CD4-positive, alpha-beta T cell treated with Interleukin-15 for 4 hours (primary cell): ENCODE results near the gene ELMO3.

Source experiments
- DNase-seq: peaks from one replicate; pipeline ENCODE4 v3.0.0-alpha.2; 2020; ENCODE audit warnings: low spot score

ELMO3 gene

DNA sequence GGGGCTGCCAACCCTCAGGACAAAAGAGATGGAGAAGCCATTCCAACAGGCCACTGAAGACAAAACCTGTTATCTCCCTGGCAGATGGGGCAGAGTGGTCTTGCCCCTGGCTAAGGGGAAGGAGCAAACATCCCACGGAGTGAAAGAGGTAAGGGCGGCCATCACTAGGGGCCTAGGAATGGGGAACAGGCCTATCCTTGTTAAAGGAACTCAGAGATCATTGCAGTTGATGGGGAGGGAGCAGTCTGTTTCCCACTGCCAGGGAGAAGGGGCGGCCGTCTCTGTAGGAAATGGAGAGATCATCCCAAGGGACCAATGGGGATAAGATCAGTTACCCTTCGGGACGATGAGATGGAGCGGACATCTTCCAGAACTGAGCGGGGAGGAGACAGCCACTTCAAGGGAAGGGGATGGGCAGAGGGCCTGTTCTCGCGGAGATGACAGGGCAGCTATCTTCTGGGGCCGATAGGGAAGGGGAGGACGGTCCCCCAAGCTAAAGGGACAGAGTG, 27.4 kb downstream of the ELMO3 start:
- no peak for DNase-seq

DNA sequence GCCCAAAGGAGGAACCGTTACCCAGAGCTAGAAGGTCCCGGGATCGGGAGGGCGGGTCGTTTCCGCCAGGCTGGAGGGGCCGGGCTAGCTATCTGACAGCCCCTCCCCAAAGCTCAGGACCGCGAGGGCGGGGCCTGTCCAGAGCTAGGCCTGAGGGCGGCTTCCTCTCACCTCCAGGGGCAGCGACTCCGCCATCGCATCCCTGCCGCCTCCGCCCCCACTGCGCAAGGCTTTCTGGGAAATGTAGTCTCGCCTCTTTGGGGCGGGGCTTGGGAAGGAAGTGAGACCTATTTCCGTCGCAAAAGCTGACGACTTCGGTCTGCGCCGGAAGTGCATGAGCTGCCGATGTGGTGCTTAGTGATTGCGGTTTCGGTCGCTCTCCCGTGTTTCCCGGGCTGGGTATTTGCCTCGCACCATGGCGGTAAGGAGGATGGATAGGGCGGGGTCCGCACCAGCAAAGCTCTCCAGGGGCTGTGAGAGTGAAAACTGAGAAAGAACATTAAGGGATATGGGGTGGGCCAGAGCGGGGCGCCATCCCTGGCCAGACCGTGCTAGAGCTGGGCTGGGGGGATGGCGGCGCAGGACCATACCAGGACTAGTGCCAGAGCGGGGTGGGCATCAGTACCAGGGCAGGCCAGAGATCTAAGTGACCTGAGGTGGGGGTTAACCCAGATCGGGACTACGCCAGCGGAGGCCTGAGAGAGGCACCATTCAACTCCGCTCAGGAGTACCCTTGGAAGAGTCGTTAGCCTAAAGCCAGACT, 28.1 kb downstream of the ELMO3 start, which contains the start of gene TMEM208:
TSS of gene TMEM208 (plus strand) at position 327 of the 763 bp plus-strand sequence. CDS start at position 416, 89 bp downstream.
- DNase-seq: peak; percentile 98

DNA sequence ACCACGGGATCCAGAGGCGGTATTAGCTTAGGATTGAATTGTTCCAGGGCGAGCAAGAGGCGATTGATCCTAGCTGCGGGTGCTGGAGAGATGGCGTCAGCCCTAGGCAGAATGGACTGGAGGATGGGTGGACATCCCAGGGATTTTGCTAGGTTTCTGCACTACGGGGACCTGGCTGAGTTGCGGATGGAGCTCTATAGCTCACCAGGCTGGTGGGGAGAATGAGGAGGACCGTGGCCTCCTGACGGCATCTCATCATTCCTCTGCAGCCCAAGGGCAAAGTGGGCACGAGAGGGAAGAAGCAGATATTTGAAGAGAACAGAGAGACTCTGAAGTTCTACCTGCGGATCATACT, 28.6 kb downstream of the ELMO3 start:
- no peak for DNase-seq

DNA sequence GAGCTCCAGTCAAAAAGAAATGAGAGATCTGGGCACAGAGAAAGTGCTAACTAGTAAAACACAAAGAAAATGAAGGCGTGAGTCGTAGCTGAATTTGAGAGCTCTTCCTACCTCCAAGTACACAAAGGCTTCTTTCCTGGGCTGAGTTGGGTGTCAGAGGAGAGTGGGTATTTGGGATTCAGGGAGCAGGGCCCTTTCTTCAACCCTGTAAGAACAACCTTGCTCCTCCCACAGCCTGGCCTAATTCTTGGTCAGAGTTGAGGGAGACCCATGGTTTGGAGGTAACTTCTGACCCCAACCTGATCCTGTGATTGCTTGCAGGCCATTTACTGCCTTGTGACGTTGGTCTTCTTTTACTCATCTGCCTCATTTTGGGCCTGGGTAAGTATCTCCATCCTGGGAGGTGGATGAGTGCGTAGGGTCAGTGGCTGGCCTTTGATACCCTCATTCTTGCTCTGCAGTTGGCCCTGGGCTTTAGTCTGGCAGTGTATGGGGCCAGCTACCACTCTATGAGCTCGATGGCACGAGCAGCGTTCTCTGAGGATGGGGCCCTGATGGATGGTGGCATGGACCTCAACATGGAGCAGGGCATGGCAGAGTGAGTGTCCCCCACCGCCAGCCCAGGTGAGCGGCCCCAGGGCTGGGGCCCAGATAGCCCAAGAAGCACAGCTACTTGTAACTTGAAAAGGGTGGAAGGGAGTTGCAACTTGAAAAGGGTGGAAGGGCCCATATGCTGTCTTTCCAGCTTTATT, 29.3 kb downstream of the ELMO3 start:
- DNase-seq: no peak

- no peak for DNase-seq
Measured at GRCh38 chr16:67228905-67229304, 30.0 kb downstream of the ELMO3 start.

DNA sequence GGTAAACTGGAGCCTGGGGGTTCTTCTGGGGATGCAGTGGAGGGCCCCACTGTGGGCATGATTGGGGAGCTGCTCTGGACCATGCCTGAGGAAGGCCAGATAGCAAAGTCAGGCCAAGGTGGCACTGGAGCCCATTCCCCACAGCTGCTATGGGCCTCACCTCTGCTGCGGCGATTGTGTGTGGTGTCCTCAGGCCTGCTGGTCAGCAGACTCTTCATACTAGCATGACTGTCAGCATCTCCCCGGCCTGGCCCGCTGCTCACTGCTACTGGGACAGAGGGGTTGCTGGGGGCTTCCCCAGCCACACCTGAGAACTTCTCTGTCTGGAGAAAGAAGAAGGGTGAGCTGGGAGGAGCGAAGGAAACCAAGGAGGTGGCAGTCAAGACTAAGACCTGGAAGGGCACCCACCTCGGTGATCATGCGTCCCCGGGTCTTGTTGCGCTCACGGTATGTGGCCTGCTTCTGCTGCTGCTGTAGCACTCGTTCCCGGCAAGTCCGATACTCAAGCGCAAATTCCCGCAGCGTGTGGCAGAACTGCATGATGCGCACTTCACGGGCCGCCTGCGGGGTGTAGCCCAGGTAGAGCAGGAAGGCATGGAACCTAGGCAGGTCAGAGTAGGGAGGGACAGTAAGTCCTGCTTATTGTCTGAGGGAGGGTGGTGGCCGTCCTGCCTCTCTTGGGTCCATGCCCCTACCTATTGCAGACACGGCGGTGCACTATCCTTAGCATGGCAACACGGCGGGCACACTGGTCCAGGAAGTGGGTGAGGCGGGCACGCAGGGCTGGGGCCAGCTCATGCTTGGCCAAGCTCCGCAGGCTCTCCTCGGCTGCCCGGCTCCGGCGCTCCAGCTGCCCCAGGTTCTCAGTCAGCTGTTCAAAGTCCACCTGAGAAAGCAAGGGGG, 31.2 kb downstream of the ELMO3 start:
- no peak for DNase-seq

DNA sequence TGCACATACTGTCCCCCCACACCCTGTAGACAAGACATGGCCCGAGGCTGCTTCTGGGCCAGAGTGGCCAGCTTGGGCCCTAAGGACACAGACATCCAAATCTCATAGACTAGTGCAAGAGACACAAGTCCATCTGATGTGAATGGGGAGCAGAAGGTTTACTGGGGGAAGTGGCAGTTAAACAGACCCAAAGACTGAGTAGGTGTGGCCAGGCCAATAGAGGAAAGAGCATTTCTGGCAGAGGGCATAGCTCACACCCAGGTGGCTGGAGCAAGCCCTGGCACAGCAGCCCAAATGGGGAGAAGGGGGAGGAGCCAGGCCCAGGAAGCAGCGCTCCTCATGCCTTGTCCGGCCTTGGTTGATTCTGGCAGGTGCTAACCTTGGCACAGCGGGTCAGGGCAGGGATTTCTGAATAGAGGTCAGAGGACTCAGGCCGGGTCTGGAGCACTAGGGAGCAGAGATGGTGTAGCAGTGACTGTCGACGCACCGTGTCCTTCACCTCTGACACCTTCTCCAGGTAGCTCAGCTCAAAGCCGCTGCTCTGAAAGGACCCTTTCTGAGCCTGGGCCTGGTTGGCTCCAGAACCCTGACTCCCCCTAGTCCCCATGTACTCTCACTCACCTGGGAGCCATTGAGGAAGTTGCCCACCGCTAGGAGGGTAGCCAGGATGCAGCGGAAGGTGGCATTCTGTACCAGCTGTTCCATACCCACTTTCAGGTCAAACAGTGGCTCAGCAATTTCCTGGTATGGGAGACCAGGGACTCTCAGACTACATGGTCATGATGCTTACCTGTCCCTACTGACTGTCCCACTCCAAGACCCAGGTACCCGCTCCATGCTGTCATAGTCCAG, 32.1 kb downstream of the ELMO3 start:
- no peak for DNase-seq

DNA sequence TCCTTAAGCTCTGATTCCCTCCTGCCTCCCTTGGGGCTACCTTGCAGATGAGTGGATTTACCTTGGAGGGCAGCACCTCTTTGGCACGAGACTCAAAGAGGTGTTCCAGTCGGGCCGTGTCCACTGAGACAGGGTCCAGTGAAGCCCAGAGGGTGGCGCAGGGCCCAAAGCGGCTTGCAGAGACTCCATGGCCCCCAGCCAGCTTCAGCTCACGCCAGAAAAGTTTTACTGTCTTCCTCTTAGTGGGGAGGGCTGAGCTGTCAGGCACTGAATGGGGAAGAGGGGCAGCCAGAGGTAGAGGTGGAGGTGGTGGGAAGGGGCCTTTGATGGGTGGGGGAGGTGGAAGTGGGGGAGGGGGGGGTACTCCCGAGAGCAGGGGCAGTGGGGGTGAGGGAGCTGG, 34.7 kb downstream of the ELMO3 start:
- DNase-seq: no peak

DNA sequence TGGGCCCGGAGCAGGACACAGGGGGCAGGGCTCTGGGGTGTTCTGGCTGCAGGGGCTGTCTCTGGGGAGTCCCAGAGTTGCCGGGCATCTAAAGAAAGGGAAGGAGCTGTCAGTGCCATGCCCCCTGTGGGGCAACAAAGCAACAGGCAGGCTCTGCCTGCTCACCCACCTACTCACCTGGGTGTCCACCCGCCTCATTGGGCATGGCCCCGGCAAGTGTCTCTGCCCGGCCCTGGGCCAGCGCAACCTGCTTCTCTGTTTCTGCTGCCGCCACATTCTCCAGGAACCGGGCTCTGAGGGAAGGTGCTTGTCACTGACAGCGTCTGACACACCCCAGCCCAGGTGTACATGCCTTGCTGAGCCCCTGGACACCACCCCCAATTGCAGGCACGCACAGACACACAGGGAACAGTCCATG, 35.3 kb downstream of the ELMO3 start:
- DNase-seq: no peak

GRCh38 chr16:67235816-67236562, 37.1 kb downstream of the ELMO3 start:
- DNase-seq: peak; percentile 70

DNA sequence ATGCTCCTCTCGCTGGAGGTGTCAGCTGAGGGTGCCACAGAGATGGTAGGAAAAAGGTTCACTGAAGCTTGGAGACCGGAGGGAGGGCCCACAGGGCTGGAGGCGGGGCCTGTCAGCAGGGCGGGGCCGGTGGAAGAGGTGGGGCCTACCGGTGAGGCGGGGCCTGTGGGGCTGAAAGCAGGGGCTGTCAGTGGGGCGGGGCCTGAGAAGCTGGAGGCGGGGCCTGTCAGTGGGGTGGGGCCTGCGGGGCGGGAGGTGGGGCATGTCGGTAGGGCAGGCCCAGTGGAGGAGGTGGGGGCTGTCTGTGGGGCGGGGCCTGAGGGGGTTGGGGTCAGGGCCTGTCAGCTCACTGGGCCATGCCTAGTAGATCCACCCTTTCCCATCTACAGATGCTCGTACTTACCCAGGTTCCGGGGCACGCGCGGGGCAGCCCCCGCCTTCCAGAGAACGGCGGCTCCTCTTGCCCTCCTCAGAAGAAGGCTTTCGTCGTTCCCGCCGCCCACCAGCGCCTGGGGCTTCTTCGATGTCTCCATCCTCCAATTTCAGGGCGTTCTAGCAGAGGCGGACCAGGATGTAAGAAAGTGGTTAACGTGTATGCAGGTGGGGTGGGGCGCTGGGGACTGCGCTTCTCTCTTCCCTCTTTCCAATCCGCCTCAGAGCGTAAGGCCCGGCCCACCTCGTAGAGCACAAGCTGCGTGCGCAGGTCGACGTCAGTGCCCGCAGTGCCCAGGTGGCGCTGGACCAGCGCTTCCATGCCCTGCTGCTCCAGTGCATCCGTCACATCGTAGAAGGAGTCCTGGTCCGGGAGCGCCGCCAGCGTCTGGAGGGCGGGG, 37.8 kb downstream of the ELMO3 start:
- peak; percentile 74 for DNase-seq

GRCh38 chr16:67237396-67238277, 38.7 kb downstream of the ELMO3 start:
- no peak for DNase-seq

- DNase-seq: no peak
Measured at GRCh38 chr16:67238278-67238575, 39.3 kb downstream of the ELMO3 start.

- DNase-seq: no peak
Measured at GRCh38 chr16:67238806-67239470, 40.0 kb downstream of the ELMO3 start.

- no peak for DNase-seq
Measured at GRCh38 chr16:67240506-67240905, 41.6 kb downstream of the ELMO3 start.

GRCh38 chr16:67241008-67241900, 42.3 kb downstream of the ELMO3 start:
- DNase-seq: no peak

- no peak for DNase-seq
Measured at GRCh38 chr16:67242138-67242730, 43.3 kb downstream of the ELMO3 start.
